Activated gamma-delta T cell (primary cell): ENCODE data around the gene ATP6V0E2.

Experiments used
- DNase-seq: peaks from one replicate; lab custom pipeline; 2025; lab: John Stamatoyannopoulos, UW

Gene ATP6V0E2

DNA sequence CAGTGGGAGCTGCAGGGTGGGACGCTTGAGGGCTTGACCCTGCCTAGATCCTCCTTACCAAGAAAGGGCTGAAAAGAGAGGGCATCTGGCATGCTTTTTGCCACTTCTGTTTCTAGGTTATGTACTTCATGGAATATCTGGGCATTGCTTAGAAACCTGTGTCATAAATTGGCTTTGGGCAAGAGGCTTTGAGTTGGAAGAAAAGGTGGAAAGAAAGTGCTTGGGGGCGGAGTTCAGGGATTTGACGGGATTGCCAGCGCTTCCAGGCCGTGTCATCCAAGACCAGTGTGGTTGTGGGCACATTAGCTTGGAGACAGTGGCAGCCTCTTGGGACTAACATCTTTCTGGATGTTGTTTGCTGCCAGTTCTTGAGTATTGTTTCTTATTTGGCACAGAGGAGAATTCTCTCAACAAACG, 34.8 kb upstream of the ATP6V0E2 start:
- no peak for DNase-seq

- DNase-seq = no peak
Measured at GRCh38 chr7:149839933-149840332, 33.8 kb upstream of the ATP6V0E2 start.

GRCh38 chr7:149843566-149843965, 30.2 kb upstream of the ATP6V0E2 start:
- no peak for DNase-seq

DNA sequence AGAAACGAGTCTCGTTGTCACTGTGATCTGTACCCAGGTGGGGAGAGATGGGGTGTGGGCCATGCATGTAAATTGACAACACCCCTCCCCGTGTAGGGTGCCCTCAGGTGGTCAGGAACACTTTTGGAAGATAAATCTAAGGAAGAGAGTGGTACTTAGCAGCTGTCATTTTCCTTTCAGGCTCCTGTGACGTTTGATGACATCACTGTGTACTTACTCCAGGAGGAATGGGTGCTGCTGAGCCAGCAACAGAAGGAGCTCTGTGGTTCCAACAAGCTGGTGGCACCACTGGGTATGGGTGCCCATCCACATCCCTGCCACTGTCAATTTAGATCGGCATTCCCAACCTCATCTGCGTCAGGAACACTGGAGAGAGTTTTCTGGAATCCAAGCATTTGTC, 29.3 kb upstream of the ATP6V0E2 start:
- DNase-seq = no peak

DNA sequence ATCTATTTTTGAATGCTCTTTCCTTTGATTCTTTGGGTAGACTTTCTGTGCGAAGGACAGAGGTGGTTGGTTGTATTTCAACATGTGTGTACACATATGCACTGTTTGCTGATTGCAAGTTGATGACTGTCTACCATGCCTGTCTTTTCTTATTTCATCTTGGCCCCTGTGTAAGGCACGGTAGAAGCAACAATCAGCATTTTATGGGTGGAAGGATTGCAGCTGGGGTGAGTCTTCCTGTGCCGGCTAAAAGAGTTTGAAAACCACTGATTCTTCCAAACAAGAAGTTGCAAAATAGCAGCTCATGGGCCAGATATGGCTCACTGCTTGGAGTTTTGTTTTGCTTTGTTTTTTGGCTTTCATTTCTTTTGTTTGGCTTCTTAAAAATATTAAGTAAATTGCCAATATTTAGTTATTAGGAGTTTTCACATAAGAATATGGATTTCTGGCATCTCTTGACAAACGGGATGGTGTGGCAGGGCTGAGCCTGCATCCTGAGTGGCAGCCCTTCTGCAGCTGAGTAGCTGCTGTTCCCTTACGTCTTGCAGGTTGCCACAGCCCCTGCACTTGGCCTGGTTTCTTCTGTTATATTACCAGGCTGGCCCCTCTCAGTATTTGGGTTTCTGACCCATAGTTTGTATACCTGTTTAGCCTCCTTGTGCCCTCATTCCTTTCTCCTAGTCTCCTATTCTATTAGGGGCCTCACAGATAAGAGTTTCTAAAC, 28.4 kb upstream of the ATP6V0E2 start:
- no peak for DNase-seq

DNA sequence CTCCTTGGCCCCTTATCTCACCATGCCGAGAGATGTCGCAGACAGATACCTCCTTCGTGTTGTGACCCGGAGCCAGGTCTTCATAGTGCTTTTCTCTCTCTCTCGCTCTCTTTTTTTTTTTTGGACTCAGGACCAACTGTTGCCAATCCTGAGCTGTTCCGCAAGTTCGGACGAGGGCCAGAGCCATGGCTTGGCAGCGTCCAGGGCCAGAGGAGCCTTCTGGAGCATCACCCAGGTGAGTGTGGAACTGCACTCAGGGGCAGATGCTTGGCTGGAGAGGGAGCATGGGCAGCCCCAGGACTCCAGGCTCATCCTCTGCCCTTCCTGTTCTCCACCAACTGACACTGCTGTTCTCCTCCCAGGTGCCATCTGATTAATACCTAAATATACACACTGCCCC, 27.7 kb upstream of the ATP6V0E2 start:
- no peak for DNase-seq

DNA sequence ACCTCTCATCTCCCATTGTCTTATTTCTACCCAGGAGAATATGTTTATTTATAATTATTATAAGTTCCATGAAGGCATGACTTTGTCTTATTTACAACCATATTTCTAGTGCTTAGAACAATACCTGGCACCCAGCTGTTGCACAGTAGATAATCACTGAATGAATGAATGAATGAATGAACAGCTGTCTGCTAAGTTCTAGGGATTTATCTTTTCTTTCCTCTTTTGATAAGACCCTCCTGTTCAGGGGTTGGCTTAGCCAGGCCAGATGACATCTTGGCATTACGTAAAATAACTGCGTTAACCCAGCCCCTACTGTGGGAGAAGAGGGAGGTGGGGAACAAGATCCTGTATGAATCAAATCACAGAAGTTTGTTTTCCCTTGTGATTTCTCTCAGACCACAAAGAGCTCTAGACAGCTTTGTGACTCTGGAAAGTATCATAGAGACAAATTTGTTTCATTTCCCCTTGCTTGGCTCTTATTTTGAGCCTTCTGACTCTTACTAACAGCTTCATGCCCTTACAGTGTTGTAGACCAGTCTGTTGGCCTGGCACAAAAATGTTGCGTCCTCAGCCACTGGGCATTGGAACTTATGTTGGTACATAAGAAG, 27.2 kb upstream of the ATP6V0E2 start:
- no peak for DNase-seq

DNA sequence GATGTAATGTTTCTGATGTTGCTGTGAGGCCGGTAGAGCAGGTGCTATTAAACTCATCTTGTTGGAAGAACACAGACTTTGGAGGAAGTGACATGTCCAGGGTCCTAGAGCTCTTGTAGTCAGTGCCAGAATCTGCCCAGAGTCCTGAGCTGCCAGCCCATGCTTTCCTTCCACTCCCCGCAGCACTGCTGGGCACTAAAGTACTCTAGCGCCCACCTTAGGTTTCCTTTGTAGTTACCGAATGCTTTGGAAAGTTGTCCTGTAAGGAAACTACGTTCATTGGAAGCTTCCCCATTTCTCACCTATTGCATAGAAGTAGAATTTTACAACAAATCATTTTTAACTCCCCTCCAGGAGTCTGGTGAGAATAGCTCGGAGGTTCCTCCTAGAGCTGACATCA, 24.6 kb upstream of the ATP6V0E2 start:
- no peak for DNase-seq

DNA sequence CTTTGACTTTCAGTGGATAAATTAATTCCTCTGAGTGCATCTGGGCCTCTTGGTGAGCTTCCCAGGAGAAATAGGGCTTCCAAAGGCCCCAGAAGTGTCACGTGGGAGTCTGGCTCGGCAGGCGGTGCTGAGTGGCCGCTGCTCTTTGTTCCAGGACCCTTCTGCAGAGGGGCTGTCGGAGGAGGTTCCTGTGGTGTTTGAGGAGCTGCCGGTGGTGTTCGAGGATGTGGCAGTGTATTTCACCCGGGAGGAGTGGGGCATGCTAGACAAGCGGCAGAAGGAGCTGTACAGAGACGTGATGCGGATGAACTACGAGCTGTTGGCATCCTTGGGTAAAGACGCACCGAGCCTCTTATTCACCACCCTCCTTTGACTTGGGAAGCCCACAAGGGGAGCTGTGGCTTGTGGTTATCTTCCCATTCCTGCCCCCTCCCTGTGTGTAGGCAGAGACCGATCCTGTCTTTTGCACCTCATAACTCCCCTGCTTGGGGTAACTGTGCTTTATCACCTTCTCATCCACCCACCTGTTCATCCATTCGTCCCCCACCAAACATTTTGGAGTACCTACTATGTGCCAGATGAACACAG, 23.7 kb upstream of the ATP6V0E2 start:
- no peak for DNase-seq

DNA sequence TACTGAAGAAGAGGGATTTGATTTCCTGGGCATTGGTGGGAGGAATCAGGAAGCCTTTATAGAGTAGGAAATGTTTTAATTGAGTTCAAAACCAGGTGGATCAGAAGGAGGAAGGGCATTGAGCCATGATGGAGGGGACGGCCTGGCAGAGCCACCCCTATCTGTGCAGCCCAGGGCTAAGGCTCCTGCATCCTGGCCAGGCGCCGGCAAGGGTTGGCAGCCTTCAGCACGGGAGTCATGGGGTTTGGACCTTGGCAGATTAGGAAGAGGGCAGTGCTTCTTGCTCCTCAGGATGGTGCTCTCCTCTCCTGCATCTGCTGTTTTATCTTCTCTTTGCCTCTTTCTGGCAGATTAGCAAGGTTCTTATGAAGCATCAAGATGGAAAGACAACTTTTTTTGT, 23.1 kb upstream of the ATP6V0E2 start:
- no peak for DNase-seq

- no peak for DNase-seq
Measured at GRCh38 chr7:149851449-149851848, 22.3 kb upstream of the ATP6V0E2 start.

DNA sequence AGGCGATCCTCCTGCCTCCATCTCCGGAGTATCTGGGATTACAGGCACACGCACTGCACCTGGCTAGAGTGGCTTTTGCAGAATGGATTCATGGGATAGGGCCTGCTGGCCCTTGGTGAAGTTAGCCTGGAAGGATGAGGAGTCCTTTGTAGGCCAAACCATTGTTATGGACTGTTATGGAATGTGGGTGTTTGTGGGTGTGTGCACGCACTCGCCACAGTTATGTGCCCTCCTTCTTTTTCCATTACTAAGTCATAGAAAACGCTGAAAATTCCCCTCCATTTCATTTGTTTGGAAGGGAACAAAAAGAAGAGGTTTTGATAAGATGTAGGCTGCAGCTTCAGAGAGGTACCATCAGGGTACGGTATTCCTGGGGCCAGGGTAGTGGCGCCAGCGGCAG, 20.6 kb upstream of the ATP6V0E2 start:
- no peak for DNase-seq

- DNase-seq = no peak
Measured at GRCh38 chr7:149854611-149855360, 19.0 kb upstream of the ATP6V0E2 start.

GRCh38 chr7:149855361-149856305, 18.1 kb upstream of the ATP6V0E2 start:
- no peak for DNase-seq

DNA sequence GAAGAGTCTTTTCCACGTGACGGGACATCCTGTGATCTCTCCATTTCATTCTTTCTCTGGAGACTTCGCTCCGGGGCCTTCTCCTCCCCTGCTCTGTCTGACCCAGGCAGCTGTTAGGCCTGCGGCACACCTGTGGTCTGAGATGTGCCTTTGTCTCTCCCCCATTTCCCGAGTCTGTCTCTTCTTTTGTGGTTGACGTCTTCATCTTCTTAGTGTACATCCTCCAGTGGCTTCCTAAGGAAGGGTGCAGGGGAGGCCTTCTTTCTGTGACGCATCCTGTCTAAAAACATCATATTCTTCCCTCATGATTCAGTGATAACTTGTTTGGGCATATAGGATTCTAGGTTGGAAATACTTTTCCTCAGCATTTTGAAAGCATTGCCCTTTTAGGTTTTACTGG, 17.2 kb upstream of the ATP6V0E2 start:
- no peak for DNase-seq

DNA sequence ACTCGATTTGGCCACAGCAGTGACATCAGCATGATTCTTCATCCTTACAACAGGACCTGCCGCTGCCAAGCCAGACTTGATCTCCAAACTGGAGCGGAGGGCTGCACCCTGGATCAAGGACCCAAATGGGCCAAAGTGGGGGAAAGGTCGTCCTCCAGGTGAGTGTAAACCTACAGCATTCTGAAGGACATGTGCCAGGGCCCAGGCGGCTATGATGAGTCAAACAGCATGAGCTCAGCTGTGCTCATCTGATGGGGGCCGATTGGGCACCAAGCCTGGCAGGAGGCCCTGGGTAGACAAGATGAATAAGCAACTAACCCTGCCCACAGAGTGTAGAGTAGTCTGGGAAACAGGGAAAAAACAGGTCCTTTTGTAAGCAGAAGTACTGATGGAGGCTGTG, 14.4 kb upstream of the ATP6V0E2 start:
- no peak for DNase-seq

DNA sequence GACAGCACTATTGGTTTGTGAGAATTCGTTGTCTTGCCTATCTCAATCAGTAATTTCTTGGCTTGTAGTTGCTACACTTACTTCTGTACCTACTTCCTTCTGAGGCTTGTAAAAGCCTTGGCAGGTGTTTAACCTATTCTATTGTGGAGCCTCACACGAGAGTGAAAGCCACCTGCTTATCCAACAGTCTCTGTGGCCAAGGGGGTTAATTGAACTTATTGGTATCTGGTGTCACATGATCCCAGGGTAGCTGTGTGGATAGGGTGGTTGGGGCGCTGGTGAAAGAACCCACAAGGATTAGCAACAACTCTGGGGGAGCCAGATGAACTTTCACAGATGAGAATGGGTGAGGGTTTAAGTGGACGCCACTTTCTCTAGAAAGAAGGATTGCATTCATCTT, 13.9 kb upstream of the ATP6V0E2 start:
- no peak for DNase-seq

GRCh38 chr7:149860821-149861727, 12.7 kb upstream of the ATP6V0E2 start:
- DNase-seq = no peak

DNA sequence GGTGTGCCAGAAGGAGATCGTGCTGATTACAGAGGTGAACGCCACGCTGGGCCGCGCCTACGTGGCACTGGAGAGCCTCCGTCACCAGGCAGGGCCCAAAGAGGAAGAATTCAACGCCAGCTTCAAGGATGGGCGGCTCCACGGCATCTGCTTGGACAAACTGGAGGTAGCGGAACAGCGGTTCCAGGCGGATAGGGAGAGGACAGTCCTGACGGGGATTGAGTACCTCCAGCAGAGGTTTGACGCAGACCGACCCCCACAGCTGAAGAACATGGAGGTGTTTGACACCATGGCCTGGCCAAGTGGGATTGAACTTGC, 12.1 kb upstream of the ATP6V0E2 start:
- no peak for DNase-seq

GRCh38 chr7:149862156-149862555, 11.6 kb upstream of the ATP6V0E2 start:
- no peak for DNase-seq

DNA sequence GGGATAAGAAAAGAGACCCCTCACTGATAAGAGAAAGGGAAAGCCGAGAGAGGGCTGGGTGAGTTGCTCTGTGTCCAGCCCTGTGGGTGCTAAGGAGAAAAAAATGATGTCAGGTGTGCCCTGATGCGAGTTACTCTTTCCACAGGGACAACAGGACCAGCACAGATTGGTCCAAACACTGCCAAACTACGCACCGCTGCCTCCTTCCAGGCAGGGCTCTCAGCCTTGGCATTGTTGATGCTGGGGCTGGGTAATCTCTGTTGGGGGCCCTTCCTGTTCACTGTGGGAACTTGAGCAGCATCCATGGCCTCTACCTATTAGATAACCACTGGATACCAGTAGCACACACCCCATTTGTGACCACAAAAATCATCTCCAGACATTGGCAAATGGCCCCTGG, 10.3 kb upstream of the ATP6V0E2 start:
- no peak for DNase-seq
